Uterus (tissue), 2 donors: ENCODE results near the gene SLC35F3.

ENCODE experiments used
- POLR2A ChIP-seq, 2 donors: fragments of 450-650 bp; IDR thresholded peaks; one replicate each; pipeline ENCODE4 v1.6.1; 2016; ENCODE audit warnings: antibody characterized with exemption in 2 of 2, mild to moderate bottlenecking in 1 of 2, moderate library complexity in 1 of 2
- TF ChIP-seq, protein P1 (sequence below), 4 experiments: fragments of 200-600 bp in 2 of 4; fragments of 450-650 bp in 2 of 4; sonication (generic) in 2 of 4; IDR thresholded peaks; one replicate each; pipeline ENCODE4 v1.5.1; 2016 to 2019; ENCODE audit warnings: antibody characterized with exemption in 4 of 4, mild to moderate bottlenecking in 2 of 4, moderate library complexity in 1 of 4

DNA sequence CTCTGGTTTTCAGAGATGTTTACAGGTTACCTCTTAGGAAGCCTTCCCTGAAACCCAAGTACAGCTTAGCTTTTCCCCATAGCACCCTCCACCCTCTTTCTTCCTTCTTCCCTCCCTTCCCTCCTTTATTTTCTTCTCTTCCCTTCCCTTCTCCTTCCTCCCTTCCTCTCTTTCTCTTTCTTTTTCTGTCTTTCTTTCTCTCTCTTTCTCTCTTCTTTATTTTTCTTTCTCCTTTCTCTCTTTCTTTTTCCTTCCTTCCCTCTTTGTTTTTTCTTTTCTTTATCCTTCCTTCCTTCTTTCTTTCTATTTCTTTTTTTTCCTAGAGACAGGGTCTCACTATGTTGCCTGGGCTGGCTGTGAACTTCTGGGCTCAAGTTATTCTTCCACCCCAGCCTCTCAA is 231.6 kb downstream of the SLC35F3 start:
- TF ChIP-seq, protein P1, sequence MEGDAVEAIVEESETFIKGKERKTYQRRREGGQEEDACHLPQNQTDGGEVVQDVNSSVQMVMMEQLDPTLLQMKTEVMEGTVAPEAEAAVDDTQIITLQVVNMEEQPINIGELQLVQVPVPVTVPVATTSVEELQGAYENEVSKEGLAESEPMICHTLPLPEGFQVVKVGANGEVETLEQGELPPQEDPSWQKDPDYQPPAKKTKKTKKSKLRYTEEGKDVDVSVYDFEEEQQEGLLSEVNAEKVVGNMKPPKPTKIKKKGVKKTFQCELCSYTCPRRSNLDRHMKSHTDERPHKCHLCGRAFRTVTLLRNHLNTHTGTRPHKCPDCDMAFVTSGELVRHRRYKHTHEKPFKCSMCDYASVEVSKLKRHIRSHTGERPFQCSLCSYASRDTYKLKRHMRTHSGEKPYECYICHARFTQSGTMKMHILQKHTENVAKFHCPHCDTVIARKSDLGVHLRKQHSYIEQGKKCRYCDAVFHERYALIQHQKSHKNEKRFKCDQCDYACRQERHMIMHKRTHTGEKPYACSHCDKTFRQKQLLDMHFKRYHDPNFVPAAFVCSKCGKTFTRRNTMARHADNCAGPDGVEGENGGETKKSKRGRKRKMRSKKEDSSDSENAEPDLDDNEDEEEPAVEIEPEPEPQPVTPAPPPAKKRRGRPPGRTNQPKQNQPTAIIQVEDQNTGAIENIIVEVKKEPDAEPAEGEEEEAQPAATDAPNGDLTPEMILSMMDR (IDR thresholded peaks at IDR 0.05), result no peak
- no peak for TF ChIP-seq POLR2A (IDR thresholded peaks at IDR 0.05)
